CD4-positive, alpha-beta T cell (primary cell): Measurements from ENCODE around the gene TGM3. TPM values are rescaled to one million over a fixed set of nuclear protein-coding genes. Genes with fewer than 3 reads are reported as not detected.

Source experiments
- ATAC-seq: fragments of 200-7000 bp; cut with Tn5 transposase; one replicate; pipeline ENCODE4 v1.10.0; 2022; ENCODE audit warnings: mild to moderate bottlenecking; ENCODE audit not compliant: poor library complexity
- CTCF ChIA-PET: fragments of 350-600 bp; sonication (Branson Sonifier 250); formaldehyde crosslinking; loops from one replicate; lab custom pipeline; 2021; ENCODE audit warnings: antibody characterized with exemption, inconsistent platforms; lab: Charles Lee
- POLR2A ChIA-PET: fragments of 350-600 bp; sonication (Branson Sonifier 250); formaldehyde crosslinking; loops from one replicate; lab custom pipeline; 2021; ENCODE audit warnings: antibody characterized with exemption, inconsistent platforms; lab: Charles Lee
- DNase-seq, 14 experiments: peaks; one replicate each; pipeline ENCODE4 v3.0.0-alpha.2; 2013 to 2020; ENCODE audit warnings: mixed read lengths in 2 of 14
- H3K27ac ChIP-seq, 2 donors: one replicate each; pipeline versions ENCODE4 v1.5.1 to v1.7.0; 2013; ENCODE audit warnings: low read length in 2 of 2, low read depth in 1 of 2, mild to moderate bottlenecking in 1 of 2
- H3K27me3 ChIP-seq, 2 experiments: 1 replicate in 1 of 2; 2 replicates in 1 of 2; pipeline versions ENCODE4 v1.6.1 to v1.7.0; 2013; ENCODE audit warnings: low read length in 2 of 2, control low read depth in 1 of 2, mild to moderate bottlenecking in 1 of 2, moderate library complexity in 1 of 2; ENCODE audit not compliant: insufficient read depth in 2 of 2, control insufficient read depth in 1 of 2
- H3K36me3 ChIP-seq: one replicate; pipeline ENCODE4 v1.6.1; 2013; ENCODE audit warnings: low read length, control low read depth; ENCODE audit not compliant: insufficient read depth
- H3K4me1 ChIP-seq: one replicate; pipeline ENCODE4 v1.6.1; 2013; ENCODE audit warnings: low read length, control low read depth; ENCODE audit not compliant: insufficient read depth
- H3K4me3 ChIP-seq: one replicate; pipeline ENCODE4 v1.5.1; 2013; ENCODE audit warnings: mild to moderate bottlenecking, low read length, moderate library complexity
- H3K9me3 ChIP-seq, 2 experiments: 1 replicate in 1 of 2; 2 replicates in 1 of 2; pipeline versions ENCODE4 v1.6.1 to v1.7.0; 2013; ENCODE audit warnings: low read length in 2 of 2, mild to moderate bottlenecking in 2 of 2, control low read depth in 1 of 2, moderate library complexity in 1 of 2; ENCODE audit not compliant: control insufficient read depth in 1 of 2, insufficient read depth in 1 of 2
- H3K27ac Mint-ChIP-seq: one replicate; pipeline ENCODE4 v1.8.0; 2020; ENCODE audit warnings: mixed read lengths
- H3K27me3 Mint-ChIP-seq: one replicate; pipeline ENCODE4 v1.8.0; 2021; ENCODE audit warnings: mixed read lengths
- H3K36me3 Mint-ChIP-seq: one replicate; pipeline ENCODE4 v1.8.0; 2021; ENCODE audit warnings: low read depth, mixed read lengths
- H3K4me1 Mint-ChIP-seq: one replicate; pipeline ENCODE4 v1.8.0; 2021; ENCODE audit warnings: low read depth, mixed read lengths
- H3K4me3 Mint-ChIP-seq: one replicate; pipeline ENCODE4 v1.8.0; 2020; ENCODE audit warnings: mild to moderate bottlenecking, mixed read lengths
- H3K9me3 Mint-ChIP-seq: one replicate; pipeline ENCODE4 v1.8.0; 2020; ENCODE audit warnings: mixed read lengths
- intact Hi-C, 2 experiments: fragments of 100-400 bp; cut with DNase I in 1 of 2; cut with micrococcal nuclease in 1 of 2; formaldehyde crosslinking; loops; one replicate each; pipeline versions ENCODE4 v1.15.1 to v1.9.0; 2023 to 2025; cut with DNase I, micrococcal nuclease
- total RNA-seq, 174 experiments: library from RNA in 2 of 174; stranded (reverse) in 2 of 174; gene quantifications; one replicate each; pipeline ENCODE4 v1.2.3 and lab custom pipeline; 2021 to 2026
- TF ChIP-seq, protein P1 (sequence below): fragments of 200-600 bp; IDR thresholded peaks from one replicate; pipeline ENCODE4 v1.8.0; 2022; ENCODE audit warnings: antibody characterized with exemption, mild to moderate bottlenecking

Gene TGM3
- total RNA-seq, 2 experiments from 2014 or later: not detected

DNA sequence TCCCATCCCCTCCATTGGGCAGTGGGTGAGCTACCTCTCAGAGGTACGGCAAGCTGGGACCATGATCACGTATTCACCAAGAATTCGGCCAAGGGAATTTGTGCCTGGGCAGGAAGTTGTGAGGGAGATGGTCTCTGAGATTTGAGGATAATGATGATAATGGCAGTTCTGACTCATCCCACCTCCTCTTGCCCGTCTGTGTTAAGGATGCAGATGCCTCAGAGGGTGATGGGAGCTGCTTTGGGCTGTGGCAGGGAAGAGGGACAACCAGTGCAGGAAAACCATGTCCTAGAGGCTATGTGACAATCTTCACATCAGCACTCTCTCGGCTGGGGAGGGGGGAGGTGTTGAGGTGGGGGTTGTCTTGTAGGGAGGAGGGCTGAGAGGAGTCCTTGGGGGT lies 89.2 kb downstream of the TGM3 start:
- POLR2A ChIA-PET: interaction anchor here (0.6 kb wide), 1 partner anchor 58 kb away, joined by 3 read pairs; no protein-coding TSS in a partner anchor
- DNase-seq (no peak), ATAC-seq (no peak)
- H3K27me3 Mint-ChIP-seq: peaks cover under 1% of the 10 kb centered on the region
- H3K27ac ChIP-seq: no peak overlapping the region
- H3K9me3 ChIP-seq: peaks cover 13 to 23% of the 10 kb centered on the region in 2 experiments
- no peak overlapping the region for H3K4me3 Mint-ChIP-seq
- no peak overlapping the region for H3K27ac Mint-ChIP-seq
- CTCF ChIA-PET: no interaction called here
- intact Hi-C loops: no loop called here
- H3K9me3 Mint-ChIP-seq: peaks cover 7% of the 10 kb centered on the region
- H3K36me3 Mint-ChIP-seq: no peaks in the 10 kb centered on the region
- peaks cover 5% of the 10 kb centered on the region for H3K4me1 ChIP-seq
- TF ChIP-seq, protein P1, sequence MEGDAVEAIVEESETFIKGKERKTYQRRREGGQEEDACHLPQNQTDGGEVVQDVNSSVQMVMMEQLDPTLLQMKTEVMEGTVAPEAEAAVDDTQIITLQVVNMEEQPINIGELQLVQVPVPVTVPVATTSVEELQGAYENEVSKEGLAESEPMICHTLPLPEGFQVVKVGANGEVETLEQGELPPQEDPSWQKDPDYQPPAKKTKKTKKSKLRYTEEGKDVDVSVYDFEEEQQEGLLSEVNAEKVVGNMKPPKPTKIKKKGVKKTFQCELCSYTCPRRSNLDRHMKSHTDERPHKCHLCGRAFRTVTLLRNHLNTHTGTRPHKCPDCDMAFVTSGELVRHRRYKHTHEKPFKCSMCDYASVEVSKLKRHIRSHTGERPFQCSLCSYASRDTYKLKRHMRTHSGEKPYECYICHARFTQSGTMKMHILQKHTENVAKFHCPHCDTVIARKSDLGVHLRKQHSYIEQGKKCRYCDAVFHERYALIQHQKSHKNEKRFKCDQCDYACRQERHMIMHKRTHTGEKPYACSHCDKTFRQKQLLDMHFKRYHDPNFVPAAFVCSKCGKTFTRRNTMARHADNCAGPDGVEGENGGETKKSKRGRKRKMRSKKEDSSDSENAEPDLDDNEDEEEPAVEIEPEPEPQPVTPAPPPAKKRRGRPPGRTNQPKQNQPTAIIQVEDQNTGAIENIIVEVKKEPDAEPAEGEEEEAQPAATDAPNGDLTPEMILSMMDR: no peak
- no peaks in the 10 kb centered on the region for H3K27me3 ChIP-seq
- H3K36me3 ChIP-seq: no peaks in the 10 kb centered on the region
- H3K4me3 ChIP-seq: no peak overlapping the region
- peaks cover 10% of the 10 kb centered on the region for H3K4me1 Mint-ChIP-seq

DNA sequence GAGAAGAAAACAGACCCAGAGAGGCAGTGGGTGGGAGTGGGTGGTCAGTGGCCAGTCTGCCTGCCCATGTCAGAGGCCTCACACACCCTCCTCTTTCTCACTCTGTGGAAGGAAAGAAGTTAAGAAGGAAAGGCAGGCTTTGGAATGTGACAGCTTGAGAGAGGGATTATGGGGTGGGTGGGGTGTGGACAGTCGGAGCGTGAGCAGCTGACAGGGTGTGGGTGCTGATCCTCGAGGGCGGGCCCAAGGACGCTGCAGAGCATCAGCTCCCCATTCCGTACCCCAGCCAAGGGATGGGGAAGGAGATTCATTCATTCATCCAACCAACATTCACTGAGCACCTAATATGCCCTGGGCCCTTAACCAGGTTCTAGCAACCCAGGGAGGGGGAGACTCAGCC lies 89.7 kb downstream of the TGM3 start:
- peaks cover 13 to 23% of the 10 kb centered on the region in 2 experiments for H3K9me3 ChIP-seq
- ATAC-seq (no peak), DNase-seq (no peak)
- Mint-ChIP-seq H3K4me3 (no peak overlapping the region), H3K27ac (no peak overlapping the region), H3K36me3 (no peaks in the 10 kb centered on the region), H3K9me3 (peaks cover 8% of the 10 kb centered on the region), H3K4me1 (peaks cover 6% of the 10 kb centered on the region), H3K27me3 (no peaks in the 10 kb centered on the region)
- H3K27me3 ChIP-seq: no peaks in the 10 kb centered on the region
- CTCF ChIA-PET: no interaction called here
- H3K4me3 ChIP-seq: no peak overlapping the region
- no peaks in the 10 kb centered on the region for H3K36me3 ChIP-seq
- POLR2A ChIA-PET: interaction anchor here (0.6 kb wide), 1 partner anchor 59 kb away, joined by 3 read pairs; no protein-coding TSS in a partner anchor
- H3K4me1 ChIP-seq: peaks cover under 1% of the 10 kb centered on the region
- H3K27ac ChIP-seq: no peak overlapping the region
- TF ChIP-seq, protein P1: no peak
- intact Hi-C loops: no loop called here

DNA sequence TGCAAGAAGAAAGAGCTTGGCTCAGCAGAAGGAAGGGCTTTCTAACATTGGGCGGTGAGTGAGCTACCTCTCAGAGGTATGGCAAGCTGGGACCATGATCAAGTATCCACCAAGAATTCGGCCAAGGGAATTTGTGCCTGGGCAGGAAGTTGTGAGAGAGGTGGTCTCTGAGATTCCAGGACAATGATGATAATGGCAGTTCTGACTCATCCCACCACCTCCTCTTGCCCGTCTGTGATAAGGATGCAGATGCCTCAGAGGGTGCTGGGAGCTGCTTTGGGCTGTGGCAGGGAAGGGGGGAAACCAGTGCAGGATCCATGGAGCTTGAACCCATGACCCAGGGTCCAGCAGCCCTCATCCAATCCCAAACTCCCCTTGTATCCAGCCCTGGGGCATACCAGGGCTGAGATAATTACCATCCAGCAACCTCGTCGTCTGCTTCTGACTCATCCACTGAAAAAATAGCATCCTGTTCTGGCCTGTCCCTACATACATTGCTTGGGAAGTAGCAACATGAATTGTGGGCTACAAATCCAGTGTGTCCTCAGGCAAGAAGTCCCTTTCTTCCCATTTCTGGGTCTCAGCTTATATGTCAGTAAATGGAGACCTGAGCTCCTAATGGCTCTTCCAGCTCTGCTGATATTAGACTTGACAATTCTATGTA lies 90.8 kb downstream of the TGM3 start:
- H3K27me3 Mint-ChIP-seq: no peaks in the 10 kb centered on the region
- H3K27ac Mint-ChIP-seq: no peak overlapping the region
- H3K4me3 ChIP-seq: no peak overlapping the region
- H3K4me3 Mint-ChIP-seq: no peak overlapping the region
- ChIA-PET POLR2A (no interaction called here), CTCF (no interaction called here)
- no peak for ATAC-seq
- H3K27me3 ChIP-seq: no peaks in the 10 kb centered on the region
- H3K9me3 Mint-ChIP-seq: peaks cover 8% of the 10 kb centered on the region
- H3K36me3 ChIP-seq: no peaks in the 10 kb centered on the region
- intact Hi-C loops: no loop called here
- no peaks in the 10 kb centered on the region for H3K36me3 Mint-ChIP-seq
- TF ChIP-seq, protein P1: no peak
- H3K9me3 ChIP-seq: peaks cover 13 to 17% of the 10 kb centered on the region in 2 experiments
- H3K4me1 Mint-ChIP-seq: no peaks in the 10 kb centered on the region
- DNase-seq: no peak
- no peak overlapping the region for H3K27ac ChIP-seq
- no peaks in the 10 kb centered on the region for H3K4me1 ChIP-seq
